GM21381 (cell line): ENCODE measurements around the gene CDKN2D.

ENCODE experiments used
- ATAC-seq: cut with Tn5 transposase; IDR thresholded peaks from one replicate; pipeline ENCODE4 v1.9.1; 2021; ENCODE audit warnings: mild to moderate bottlenecking, moderate library complexity; ENCODE audit not compliant: unreplicated experiment

CDKN2D gene

DNA sequence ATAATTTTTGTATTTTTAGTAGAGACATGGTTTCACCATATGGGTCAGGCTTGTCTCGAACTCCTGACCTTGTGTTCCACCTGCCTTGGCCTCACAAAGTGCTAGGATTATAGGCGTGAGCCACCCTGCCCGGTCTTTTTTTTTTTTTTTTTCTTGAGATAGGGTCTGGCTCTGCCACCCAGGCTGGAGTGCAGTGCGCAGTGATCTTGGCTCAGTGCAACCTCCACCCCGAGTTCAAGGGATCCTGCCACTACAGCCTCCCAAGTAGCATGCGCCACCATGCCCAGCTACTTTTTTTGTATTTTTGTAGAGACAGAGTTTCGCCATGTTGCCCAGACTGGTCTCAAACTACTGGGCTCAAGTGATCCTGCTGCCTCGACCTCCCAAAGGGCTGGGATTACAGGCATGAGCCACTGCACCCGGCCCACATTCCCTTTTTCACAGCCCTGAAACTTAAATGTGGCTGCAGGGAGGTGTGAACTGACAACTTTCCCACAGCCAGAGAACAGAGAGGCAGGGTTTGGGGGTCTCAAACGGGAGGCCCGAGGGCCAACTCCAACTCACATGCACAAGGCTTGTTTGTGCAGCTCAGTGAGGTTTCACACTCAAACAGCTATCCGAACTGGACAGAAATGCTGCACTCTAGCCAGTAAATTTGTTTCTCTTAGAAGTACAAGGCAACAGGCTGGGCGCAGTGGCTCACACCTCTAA is 47.2 kb downstream of the CDKN2D start:
- ATAC-seq = no peak

DNA sequence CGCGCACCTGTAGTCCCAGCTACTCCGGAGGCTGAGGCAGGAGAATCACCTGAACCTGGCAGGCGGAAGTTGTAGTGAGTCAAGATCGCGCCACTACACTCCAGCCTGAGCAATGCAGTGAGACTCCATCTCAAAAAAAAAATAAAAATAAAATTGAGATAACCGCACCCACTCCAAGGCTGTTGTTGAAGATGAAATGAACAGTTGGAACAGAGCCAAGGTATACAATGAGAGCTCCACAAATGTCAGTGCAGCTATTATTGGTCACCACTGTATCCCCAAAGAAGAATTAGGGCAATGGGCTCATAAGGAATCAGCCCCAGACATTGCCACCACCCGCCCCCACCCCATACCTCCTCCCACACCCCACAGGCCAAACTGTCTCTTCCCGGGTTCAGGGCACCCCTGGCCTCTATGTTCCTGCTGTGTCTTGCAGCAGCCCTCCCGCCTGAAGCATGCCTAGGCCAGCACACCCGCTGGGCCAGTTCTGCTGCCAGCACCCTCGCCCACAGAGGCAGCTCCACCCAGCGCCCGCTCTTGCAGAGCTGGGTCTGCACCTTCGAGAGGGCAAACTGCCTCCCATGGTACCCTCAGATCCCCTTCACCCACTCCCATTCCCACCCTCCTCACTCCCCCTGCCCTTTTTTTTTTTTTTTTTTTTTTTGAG is 48.0 kb downstream of the CDKN2D start:
- ATAC-seq = no peak

DNA sequence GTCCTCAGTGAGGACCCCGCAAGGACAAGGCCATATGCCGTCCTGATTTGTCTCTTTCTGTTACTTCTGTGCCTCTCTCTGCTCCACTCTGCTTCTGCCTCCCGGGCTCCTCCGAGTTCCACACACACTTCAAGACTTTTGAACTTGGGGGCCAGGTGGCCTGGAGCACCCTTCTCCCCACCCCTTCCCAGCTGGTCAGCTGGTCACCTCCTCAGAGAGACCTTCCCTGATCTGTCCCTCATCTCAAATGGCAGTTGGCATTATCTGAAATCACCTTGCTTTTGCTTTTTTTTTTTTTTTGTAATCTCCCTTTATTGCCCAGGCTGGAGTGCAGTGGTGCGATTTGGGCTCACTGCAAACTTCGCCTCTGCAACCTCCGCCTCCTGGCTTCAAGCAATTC is 49.4 kb downstream of the CDKN2D start:
- no peak for ATAC-seq

- ATAC-seq = no peak
Observed at GRCh38 chr19:10518444-10519361, 50.1 kb downstream of the CDKN2D start.

GRCh38 chr19:10517760-10518443 is 50.9 kb downstream of the CDKN2D start:
- ATAC-seq = no peak

DNA sequence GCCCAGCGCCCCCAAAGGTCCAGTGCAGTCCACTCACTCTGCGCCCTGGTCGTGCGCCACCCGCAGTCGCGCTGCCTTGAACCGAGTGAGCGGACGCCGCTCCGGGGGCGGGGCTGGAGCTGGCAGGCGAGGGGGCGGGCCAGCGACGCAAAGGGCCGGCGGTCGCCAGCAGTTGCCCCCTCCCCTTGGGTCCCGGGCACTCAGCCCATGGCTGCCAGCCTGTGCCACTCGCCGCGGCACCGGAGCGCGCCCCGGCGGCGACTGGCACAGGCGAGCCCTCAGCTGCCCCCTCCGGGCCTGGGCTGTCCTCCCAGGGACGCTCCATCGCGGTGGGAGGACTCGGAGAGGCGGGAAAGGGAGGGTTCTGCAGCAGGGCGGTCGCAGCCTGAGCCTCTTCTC is 51.4 kb downstream of the CDKN2D start, which contains the start of gene S1PR5:
S1PR5 (minus strand) TSS at position 87 of the 399 bp plus-strand sequence. CDS start 2,436 bp downstream, outside the sequence.
- ATAC-seq = no peak

DNA sequence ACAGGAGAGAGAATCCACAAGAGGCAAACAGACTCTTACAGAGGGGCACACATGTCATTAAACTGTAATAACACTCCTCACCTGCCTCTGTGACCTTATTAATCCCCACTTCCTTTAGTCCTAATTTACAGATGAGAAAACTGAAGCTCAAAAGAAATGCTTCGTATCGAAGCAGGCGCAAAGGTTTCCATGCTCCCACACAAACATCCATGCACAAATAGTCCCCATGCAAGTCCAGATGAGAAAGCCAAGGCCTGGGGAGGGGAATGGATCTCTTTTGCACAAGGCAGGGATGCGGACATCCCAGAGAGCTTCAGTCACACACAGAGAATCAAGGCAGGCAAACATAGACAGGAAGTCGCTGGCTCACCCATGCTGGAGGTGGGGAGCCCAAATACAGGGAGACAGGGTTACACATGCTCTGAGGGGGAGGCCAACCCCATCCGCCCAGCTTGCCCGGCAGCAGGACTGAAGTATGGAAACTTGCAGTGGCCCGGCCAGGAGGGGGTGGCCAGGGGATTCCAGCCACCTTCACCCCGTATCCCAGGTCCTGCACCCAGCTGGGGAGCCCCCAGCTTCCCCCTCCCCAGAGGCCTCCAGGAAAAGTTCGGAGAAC is 52.0 kb downstream of the CDKN2D start:
- no peak for ATAC-seq
